MM.1S (cell line): ENCODE measurements around the gene SNAI3.
A peak's percentile ranks its signal among the peaks of the same experiment; 100 is the strongest.

Experiments
- DNase-seq: peaks from one replicate; pipeline ENCODE4 v3.0.0-alpha.2; 2015
- H2AFZ ChIP-seq: fragments of 300-600 bp; sonication (generic); 2 replicates; pipeline ENCODE4 v1.6.0; 2016; ENCODE audit warnings: antibody characterized with exemption, low read length
- H3F3A ChIP-seq: fragments of 300-600 bp; sonication (generic); 2 replicates; pipeline ENCODE4 v1.6.1; 2016; ENCODE audit warnings: mild to moderate bottlenecking, antibody characterized with exemption, low read length, moderate library complexity, mixed read lengths; ENCODE audit not compliant: insufficient read depth
- H3K27ac ChIP-seq: fragments of 300-600 bp; sonication (generic); 2 replicates; pipeline ENCODE4 v1.5.1; 2016; ENCODE audit warnings: mild to moderate bottlenecking, low read length
- H3K27me3 ChIP-seq: fragments of 300-600 bp; sonication (generic); replicated peaks from 2 replicates; pipeline ENCODE4 v1.6.0; 2016; ENCODE audit warnings: low read length; ENCODE audit not compliant: insufficient read depth
- H3K36me3 ChIP-seq: fragments of 300-600 bp; sonication (generic); replicated peaks from 2 replicates; pipeline ENCODE4 v1.6.1; 2016; ENCODE audit warnings: mild to moderate bottlenecking, low read length, mixed read lengths; ENCODE audit not compliant: insufficient read depth
- H3K4me1 ChIP-seq: fragments of 300-600 bp; sonication (generic); 2 replicates; pipeline ENCODE4 v1.6.1; 2016; ENCODE audit warnings: low read length, mixed read lengths
- H3K4me2 ChIP-seq: fragments of 300-600 bp; sonication (generic); 2 replicates; pipeline ENCODE4 v1.6.0; 2016; ENCODE audit warnings: low read depth, low read length
- H3K4me3 ChIP-seq: fragments of 300-600 bp; sonication (generic); 2 replicates; pipeline ENCODE4 v1.5.1; 2016; ENCODE audit warnings: low read length, mixed read lengths
- H3K79me2 ChIP-seq: fragments of 300-600 bp; sonication (generic); 2 replicates; pipeline ENCODE4 v1.6.1; 2016; ENCODE audit warnings: mixed run types, low read length, mixed read lengths
- H3K9ac ChIP-seq: fragments of 300-600 bp; sonication (generic); 2 replicates; pipeline ENCODE4 v1.6.1; 2016; ENCODE audit warnings: low read length, mixed read lengths
- H3K9me2 ChIP-seq: fragments of 300-600 bp; sonication (generic); replicated peaks from 2 replicates; pipeline ENCODE4 v1.6.1; 2016; ENCODE audit warnings: mild to moderate bottlenecking, low read length, mixed read lengths; ENCODE audit not compliant: insufficient read depth
- H3K9me3 ChIP-seq: fragments of 300-600 bp; sonication (generic); replicated peaks from 2 replicates; pipeline ENCODE4 v1.6.1; 2016; ENCODE audit warnings: mild to moderate bottlenecking, low read length, mixed read lengths; ENCODE audit not compliant: insufficient read depth
- H4K20me1 ChIP-seq: fragments of 300-600 bp; sonication (generic); 2 replicates; pipeline ENCODE4 v1.6.1; 2016; ENCODE audit warnings: mild to moderate bottlenecking, low read length, moderate library complexity, mixed read lengths; ENCODE audit not compliant: insufficient read depth
- CTCF ChIP-seq: fragments of 300-600 bp; sonication (generic); IDR thresholded peaks from 2 replicates; pipeline ENCODE4 v1.5.1; 2016; ENCODE audit warnings: antibody characterized with exemption, low read length, mixed read lengths
- EZH2 ChIP-seq: fragments of 300-600 bp; sonication (generic); optimal IDR thresholded peaks from 2 replicates; pipeline ENCODE3; 2017; ENCODE audit warnings: low read depth, mild to moderate bottlenecking, antibody characterized with exemption, low read length, mixed read lengths
- EZH2phosphoT487 ChIP-seq: fragments of 300-600 bp; sonication (generic); IDR thresholded peaks from 2 replicates; pipeline ENCODE4 v1.6.1; 2018; ENCODE audit warnings: antibody characterized with exemption, low read length

The SNAI3 gene

DNA sequence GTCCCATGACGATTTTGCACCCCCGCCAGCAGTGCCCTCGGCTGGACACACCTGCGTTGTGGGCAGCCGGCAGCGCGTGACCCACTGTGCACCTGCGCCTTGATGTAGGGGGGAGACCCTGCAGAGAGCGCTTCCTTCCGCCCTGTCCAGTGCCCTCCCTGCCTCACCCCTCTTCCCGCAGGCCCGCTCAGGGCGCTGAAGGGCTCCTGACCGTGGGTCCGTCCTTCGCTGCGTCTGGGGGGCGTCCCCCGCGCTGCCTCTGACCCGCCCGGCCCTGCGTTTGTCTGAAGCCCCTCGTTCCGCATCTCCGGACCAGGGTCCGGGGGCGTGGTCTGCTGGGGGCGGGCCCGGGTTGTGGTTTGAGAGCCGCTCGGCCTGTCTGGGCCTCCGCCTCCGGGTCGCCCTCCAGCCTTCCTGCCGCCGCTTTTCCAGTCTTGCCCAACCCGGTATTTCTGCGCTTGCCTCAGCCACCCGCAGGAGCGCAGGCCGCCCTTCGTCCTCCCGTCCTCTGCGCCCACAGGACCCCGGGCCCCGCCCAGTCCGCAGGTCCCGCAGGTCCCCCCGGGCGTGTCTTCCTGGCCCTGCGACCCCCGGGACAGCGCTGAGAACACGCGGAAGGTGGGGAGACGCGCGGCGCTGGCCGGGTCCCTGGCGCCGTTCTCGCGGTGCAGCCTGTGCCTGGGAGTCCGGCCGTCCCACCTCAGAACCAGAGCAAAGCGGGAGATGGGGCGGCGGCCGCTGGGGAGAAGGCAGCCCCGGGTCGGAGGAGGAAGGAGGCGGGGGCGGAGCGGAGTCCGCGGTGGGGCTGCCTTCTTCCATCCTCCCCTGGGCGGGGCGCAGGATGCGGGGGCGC is 51.9 kb downstream of the SNAI3 start:
- TF ChIP-seq EZH2 (no peak), EZH2phosphoT487 (no peak), CTCF (no peak)
- H3K79me2 ChIP-seq, result no peaks in the 10 kb centered on the region
- H3K27me3 ChIP-seq, result no peaks in the 10 kb centered on the region
- H2AFZ ChIP-seq, result 0 out of 2 replicates have a peak overlapping the region, but pooled peaks have one; percentile 51
- peak overlapping the region; percentile 64 for H3K4me3 ChIP-seq
- peak overlapping the region; percentile 69 for H3K9ac ChIP-seq
- no peaks in the 10 kb centered on the region for H4K20me1 ChIP-seq
- no peaks in the 10 kb centered on the region for H3K9me2 ChIP-seq
- H3F3A ChIP-seq, result peaks cover 8% of the 10 kb centered on the region; the same call in 1 of the 2 replicates
- DNase-seq, result peak; percentile 42
- no peaks in the 10 kb centered on the region for H3K9me3 ChIP-seq
- H3K27ac ChIP-seq, result peak overlapping the region; percentile 86
- H3K4me1 ChIP-seq, result peaks cover 19% of the 10 kb centered on the region
- peak overlapping the region; percentile 78 for H3K4me2 ChIP-seq
- H3K36me3 ChIP-seq, result no peaks in the 10 kb centered on the region

- Histone ChIP-seq H3F3A (peaks cover 8% of the 10 kb centered on the region; the same call in 1 of the 2 replicates), H3K9me3 (no peaks in the 10 kb centered on the region), H2AFZ (no peak overlapping the region), H3K36me3 (no peaks in the 10 kb centered on the region), H3K9ac (peak overlapping the region; percentile 69; the same call in 1 of the 2 replicates), H3K79me2 (no peaks in the 10 kb centered on the region), H3K4me1 (peaks cover 15% of the 10 kb centered on the region), H3K9me2 (no peaks in the 10 kb centered on the region), H4K20me1 (no peaks in the 10 kb centered on the region), H3K4me2 (peak overlapping the region; percentile 78), H3K4me3 (peak overlapping the region; percentile 64), H3K27me3 (no peaks in the 10 kb centered on the region), H3K27ac (peak overlapping the region; percentile 86)
- TF ChIP-seq EZH2phosphoT487, result no peak
- peak; percentile 48 for TF ChIP-seq CTCF
- DNase-seq, result peak; percentile 52
These were observed 52.6 kb downstream of the SNAI3 start for GRCh38 chr16:88633684-88634140.

- no peak overlapping the region for H3K4me3 ChIP-seq
- H3K27me3 ChIP-seq, result no peaks in the 10 kb centered on the region
- TF ChIP-seq CTCF (no peak), EZH2phosphoT487 (no peak), EZH2 (no peak)
- no peak overlapping the region for H3K4me2 ChIP-seq
- peaks cover 8% of the 10 kb centered on the region; the same call in 1 of the 2 replicates for H3K4me1 ChIP-seq
- H3F3A ChIP-seq, result peaks cover 8% of the 10 kb centered on the region; the same call in 1 of the 2 replicates
- no peaks in the 10 kb centered on the region for H3K9me2 ChIP-seq
- no peak for DNase-seq
- no peak overlapping the region for H3K27ac ChIP-seq
- H3K9me3 ChIP-seq, result no peaks in the 10 kb centered on the region
- H3K79me2 ChIP-seq, result no peaks in the 10 kb centered on the region
- H2AFZ ChIP-seq, result no peak overlapping the region
- no peak overlapping the region for H3K9ac ChIP-seq
- no peaks in the 10 kb centered on the region for H3K36me3 ChIP-seq
- H4K20me1 ChIP-seq, result no peaks in the 10 kb centered on the region
These were observed 53.7 kb downstream of the SNAI3 start for GRCh38 chr16:88632587-88632930.
